Measurements from ENCODE around the gene NAT8L. TPM values are rescaled to one million over a fixed set of nuclear protein-coding genes. Genes with fewer than 3 reads are reported as not detected.

The NAT8L gene
- total RNA-seq, 2 donors from 2014 or later: 0.22 TPM; not detected in 1

GRCh38 chr4:2054217-2054616 is 4.9 kb upstream of the NAT8L start:
- Mint-ChIP-seq H3K4me1 (no peaks in the 10 kb centered on the region), H3K27ac (no peak overlapping the region), H3K36me3 (ENCODE audit: low read depth) (peaks cover 5% of the 10 kb centered on the region), H3K4me3 (no peak overlapping the region), H3K27me3 (peaks cover 23% of the 10 kb centered on the region), H3K9me3 (no peaks in the 10 kb centered on the region)
- ATAC-seq (replicated peaks): no peak

- no peaks in the 10 kb centered on the region for H3K9me3 Mint-ChIP-seq
- peaks cover 5% of the 10 kb centered on the region for H3K36me3 Mint-ChIP-seq (ENCODE audit: low read depth)
- H3K4me1 Mint-ChIP-seq: no peaks in the 10 kb centered on the region
- H3K27me3 Mint-ChIP-seq: peaks cover 23% of the 10 kb centered on the region
- H3K27ac Mint-ChIP-seq: no peak overlapping the region
- H3K4me3 Mint-ChIP-seq: peak overlapping the region; percentile 56
- no peak for ATAC-seq (replicated peaks)
Measured at GRCh38 chr4:2057382-2058065, 1.6 kb upstream of the NAT8L start.

GRCh38 chr4:2058264-2059045 is 672 bp upstream of the NAT8L start:
- Mint-ChIP-seq H3K9me3 (no peaks in the 10 kb centered on the region), H3K4me1 (no peaks in the 10 kb centered on the region), H3K27me3 (peaks cover 23% of the 10 kb centered on the region), H3K27ac (no peak overlapping the region), H3K36me3 (ENCODE audit: low read depth) (peaks cover 5% of the 10 kb centered on the region), H3K4me3 (no peak overlapping the region)
- no peak for ATAC-seq (replicated peaks)

DNA sequence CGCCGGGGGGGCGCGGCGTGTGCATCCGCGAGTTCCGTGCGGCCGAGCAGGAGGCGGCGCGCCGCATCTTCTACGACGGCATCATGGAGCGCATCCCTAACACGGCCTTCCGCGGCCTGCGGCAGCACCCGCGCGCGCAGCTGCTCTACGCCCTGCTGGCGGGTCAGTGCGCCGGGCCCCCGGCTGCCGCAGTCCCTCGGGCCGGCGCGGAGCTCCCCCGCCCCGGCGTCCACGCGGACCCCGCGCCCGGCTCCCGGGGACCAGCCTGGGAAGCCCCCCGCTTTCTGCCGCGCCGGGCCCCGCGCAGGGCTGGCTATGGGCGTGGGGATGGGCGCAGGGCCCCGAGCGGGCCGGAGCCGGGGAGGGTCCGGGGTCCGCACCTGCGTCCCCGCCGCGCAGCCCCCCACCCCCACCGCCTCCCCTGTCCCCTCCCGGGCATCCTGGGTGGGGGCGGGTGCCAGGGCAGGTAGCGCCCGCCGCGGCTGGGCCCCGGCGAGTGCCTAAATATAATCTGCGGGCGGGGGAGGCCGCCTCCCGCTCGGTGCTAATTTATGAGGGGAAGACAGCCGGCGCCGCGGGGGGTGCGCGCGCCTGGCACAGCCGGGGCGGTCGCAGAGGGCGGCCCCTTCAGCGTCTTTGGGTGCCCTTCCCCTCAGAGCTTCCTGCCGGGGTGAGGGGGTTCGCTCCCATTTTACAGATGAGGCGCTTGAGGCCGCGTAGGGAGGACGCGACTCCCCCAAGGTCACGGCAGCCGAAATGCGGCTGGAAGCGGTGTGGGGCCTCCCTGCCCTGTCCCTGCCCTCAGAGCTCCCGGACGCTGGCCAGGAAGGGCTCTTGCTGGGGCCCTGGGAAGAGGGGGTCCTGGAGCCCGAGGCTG is 837 bp downstream of the NAT8L start:
- Mint-ChIP-seq H3K27ac (no peak overlapping the region), H3K36me3 (ENCODE audit: low read depth) (peaks cover 5% of the 10 kb centered on the region), H3K4me1 (no peaks in the 10 kb centered on the region), H3K4me3 (no peak overlapping the region), H3K27me3 (peaks cover 19% of the 10 kb centered on the region), H3K9me3 (no peaks in the 10 kb centered on the region)
- no peak for ATAC-seq (replicated peaks)

GRCh38 chr4:2060611-2061185 is 1.6 kb downstream of the NAT8L start:
- no peaks in the 10 kb centered on the region for H3K4me1 Mint-ChIP-seq
- peaks cover 5% of the 10 kb centered on the region for H3K36me3 Mint-ChIP-seq (ENCODE audit: low read depth)
- ATAC-seq (replicated peaks): no peak
- H3K27ac Mint-ChIP-seq: no peak overlapping the region
- no peak overlapping the region for H3K4me3 Mint-ChIP-seq
- H3K9me3 Mint-ChIP-seq: no peaks in the 10 kb centered on the region
- H3K27me3 Mint-ChIP-seq: peaks cover 14% of the 10 kb centered on the region

DNA sequence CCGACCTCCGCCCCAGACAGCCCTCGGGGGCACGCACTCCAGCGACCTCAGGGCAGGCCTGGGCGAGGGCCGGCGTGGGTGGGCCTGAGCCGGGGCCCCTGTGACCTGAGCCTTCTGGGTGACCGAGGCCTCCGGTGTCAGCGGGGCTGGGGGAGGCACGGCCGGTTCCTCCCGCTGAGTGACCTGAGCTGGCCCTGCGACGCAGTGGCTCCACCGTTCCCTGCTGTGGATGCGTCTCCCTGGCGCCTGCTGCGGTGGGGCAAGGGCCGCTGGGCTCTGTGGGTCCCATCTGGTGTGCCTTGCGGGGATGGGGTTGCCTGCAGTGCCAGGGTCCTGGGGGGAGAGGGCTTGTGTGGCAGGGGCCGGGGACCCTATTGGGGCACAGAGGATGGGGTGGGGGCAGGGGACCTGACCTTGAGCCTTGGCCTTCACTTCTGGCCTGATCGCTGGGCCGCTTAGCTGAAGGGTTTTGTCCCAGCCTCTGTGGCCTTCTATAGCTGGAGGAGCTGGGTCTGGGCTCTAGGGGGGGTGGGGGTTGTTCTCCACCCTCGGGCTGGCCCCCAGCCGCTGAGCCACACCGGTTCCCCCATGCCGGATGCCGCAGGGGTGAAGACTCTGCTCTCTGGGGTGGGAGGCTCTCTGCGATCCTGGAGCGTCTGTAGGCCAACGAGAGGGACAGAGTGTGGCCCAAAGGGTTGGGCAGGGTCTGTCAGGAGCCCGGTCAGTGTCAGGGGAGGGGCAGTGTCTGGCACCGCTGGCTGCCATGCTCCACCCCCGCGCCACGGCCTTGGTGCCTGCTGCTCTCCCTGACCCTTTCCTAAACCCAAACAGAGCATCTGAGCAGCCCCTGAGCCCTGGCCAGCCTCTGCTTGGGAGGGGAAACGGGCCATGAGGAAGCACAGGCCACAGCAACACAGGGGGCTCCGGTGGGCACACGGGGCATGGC is 2.3 kb downstream of the NAT8L start:
- no peak for ATAC-seq (replicated peaks)
- Mint-ChIP-seq H3K4me1 (no peaks in the 10 kb centered on the region), H3K4me3 (no peak overlapping the region), H3K27ac (no peak overlapping the region), H3K9me3 (no peaks in the 10 kb centered on the region), H3K27me3 (peaks cover 11% of the 10 kb centered on the region), H3K36me3 (ENCODE audit: low read depth) (peaks cover 5% of the 10 kb centered on the region)

GRCh38 chr4:2062168-2062807 is 3.2 kb downstream of the NAT8L start:
- no peaks in the 10 kb centered on the region for H3K9me3 Mint-ChIP-seq
- ATAC-seq (replicated peaks): no peak
- H3K36me3 Mint-ChIP-seq (ENCODE audit: low read depth): peaks cover 5% of the 10 kb centered on the region

GRCh38 chr4:2062808-2063524 is 3.8 kb downstream of the NAT8L start:
- H3K9me3 Mint-ChIP-seq: no peaks in the 10 kb centered on the region
- no peak for ATAC-seq (replicated peaks)
- H3K27me3 Mint-ChIP-seq: no peaks in the 10 kb centered on the region
- no peaks in the 10 kb centered on the region for H3K36me3 Mint-ChIP-seq (ENCODE audit: low read depth)
- no peak overlapping the region for H3K27ac Mint-ChIP-seq
- no peaks in the 10 kb centered on the region for H3K4me1 Mint-ChIP-seq
- no peak overlapping the region for H3K4me3 Mint-ChIP-seq

More at GRCh38 chr4:2062168-2062807, 3.2 kb downstream of the NAT8L start:
- Mint-ChIP-seq H3K27ac (no peak overlapping the region), H3K27me3 (peaks cover 6% of the 10 kb centered on the region), H3K4me3 (no peak overlapping the region), H3K4me1 (no peaks in the 10 kb centered on the region)

DNA sequence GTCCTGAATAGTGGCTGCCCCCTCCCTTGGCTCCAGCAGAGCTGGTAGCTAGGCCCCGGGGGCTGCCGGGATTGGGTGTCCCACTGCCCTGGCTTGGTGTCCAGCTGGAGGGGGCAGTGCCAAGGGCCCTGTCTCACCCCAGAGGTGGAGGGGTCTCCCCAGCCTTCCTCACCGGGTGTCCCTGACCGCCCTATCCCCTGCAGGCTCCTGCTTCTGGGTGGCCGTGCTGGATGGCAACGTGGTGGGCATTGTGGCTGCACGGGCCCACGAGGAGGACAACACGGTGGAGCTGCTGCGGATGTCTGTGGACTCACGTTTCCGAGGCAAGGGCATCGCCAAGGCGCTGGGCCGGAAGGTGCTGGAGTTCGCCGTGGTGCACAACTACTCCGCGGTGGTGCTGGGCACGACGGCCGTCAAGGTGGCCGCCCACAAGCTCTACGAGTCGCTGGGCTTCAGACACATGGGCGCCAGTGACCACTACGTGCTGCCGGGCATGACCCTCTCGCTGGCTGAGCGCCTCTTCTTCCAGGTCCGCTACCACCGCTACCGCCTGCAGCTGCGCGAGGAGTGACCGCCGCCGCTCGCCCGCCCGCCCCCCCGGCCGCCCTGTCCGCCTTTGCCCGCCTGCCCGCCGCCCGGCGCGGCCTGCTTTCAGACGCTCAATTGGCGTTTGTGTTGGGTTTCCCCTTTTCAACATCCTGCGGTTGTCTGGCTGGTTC is 4.6 kb downstream of the NAT8L start:
- no peaks in the 10 kb centered on the region for H3K36me3 Mint-ChIP-seq (ENCODE audit: low read depth)
- ATAC-seq (replicated peaks): no peak
- no peak overlapping the region for H3K27ac Mint-ChIP-seq
- H3K27me3 Mint-ChIP-seq: no peaks in the 10 kb centered on the region
- H3K9me3 Mint-ChIP-seq: no peaks in the 10 kb centered on the region
- H3K4me1 Mint-ChIP-seq: no peaks in the 10 kb centered on the region
- H3K4me3 Mint-ChIP-seq: no peak overlapping the region

DNA sequence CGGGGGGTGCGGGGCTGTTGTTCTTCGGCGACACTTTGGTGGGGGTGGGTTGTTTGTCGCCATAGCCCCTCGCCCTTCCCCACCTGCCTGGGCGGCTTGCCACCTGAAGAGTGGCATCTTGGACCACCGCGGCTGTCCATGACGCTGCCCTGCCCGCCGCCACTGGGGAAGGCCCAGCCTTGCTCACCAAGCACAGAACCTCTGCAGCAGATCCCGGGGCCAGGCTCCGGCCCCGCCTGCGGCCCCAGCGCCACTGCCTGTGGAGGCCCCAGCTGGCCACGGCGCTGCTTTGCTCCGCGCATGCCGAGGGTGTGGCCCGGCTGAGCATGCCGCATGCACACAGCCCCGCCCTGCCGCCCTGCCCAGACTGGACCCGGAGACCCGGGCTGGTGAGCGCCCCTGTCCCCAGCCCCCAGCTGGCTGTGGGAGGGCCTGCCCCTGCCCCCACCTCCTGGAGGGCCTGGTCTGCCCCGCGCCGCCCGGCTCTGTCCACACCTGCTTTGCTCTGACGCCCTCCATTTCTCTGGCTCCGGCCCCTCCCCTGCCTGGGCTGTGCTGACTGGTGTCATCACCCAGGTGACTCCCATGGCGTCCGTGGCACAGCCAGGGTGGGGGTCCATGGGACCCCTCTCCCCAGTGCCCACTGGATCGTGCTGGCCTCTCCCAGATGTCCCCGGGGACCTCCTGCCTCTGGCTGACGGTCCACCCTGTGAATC is 5.3 kb downstream of the NAT8L start:
- Mint-ChIP-seq H3K36me3 (ENCODE audit: low read depth) (no peaks in the 10 kb centered on the region), H3K27me3 (no peaks in the 10 kb centered on the region)
- no peak for ATAC-seq (replicated peaks)

GRCh38 chr4:2065106-2065930 is 6.2 kb downstream of the NAT8L start:
- Mint-ChIP-seq H3K4me3 (no peak overlapping the region), H3K27me3 (no peaks in the 10 kb centered on the region), H3K36me3 (ENCODE audit: low read depth) (no peaks in the 10 kb centered on the region), H3K9me3 (no peaks in the 10 kb centered on the region), H3K4me1 (no peaks in the 10 kb centered on the region), H3K27ac (no peak overlapping the region)
- no peak for ATAC-seq (replicated peaks)

More for the DNA sequence above, 5.3 kb downstream of the NAT8L start:
- Mint-ChIP-seq H3K9me3 (no peaks in the 10 kb centered on the region), H3K4me3 (no peak overlapping the region), H3K4me1 (no peaks in the 10 kb centered on the region), H3K27ac (no peak overlapping the region)

All from activated T-helper 17 cell treated with anti-CD3 and anti-CD28 coated beads, Interleukin-2, amount 50 U/mL, for 72 hours (primary cell).